Activated CD4-positive, alpha-beta T cell treated with anti-CD3 and anti-CD28 coated beads, Interleukin-2, amount 50 U/mL, for 4 hours (primary cell): Measurements from ENCODE around the gene TAS2R3.

ENCODE experiments used
- DNase-seq, 2 experiments: peaks; one replicate each; pipeline ENCODE4 v3.0.0-alpha.2; 2020

TAS2R3 gene

DNA sequence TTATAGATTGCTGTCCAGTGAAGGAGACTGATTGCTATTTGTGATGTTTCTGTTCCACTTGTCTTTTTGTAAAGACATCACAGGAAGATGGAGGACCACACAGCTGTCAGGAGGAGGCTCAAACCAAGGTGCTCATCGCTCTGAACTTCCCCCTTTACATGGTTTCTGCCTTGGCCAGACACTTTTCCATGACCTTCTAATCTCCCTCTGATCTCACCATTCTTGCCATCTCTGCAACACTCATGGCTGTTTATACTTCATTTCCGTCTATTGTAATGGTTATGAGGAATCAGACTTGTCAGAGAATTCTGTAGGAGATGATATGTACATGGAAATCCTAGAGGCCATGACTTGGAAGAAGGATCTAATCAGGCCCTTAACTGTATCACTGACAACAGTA is 24.4 kb downstream of the TAS2R3 start:
- DNase-seq = no peak

DNA sequence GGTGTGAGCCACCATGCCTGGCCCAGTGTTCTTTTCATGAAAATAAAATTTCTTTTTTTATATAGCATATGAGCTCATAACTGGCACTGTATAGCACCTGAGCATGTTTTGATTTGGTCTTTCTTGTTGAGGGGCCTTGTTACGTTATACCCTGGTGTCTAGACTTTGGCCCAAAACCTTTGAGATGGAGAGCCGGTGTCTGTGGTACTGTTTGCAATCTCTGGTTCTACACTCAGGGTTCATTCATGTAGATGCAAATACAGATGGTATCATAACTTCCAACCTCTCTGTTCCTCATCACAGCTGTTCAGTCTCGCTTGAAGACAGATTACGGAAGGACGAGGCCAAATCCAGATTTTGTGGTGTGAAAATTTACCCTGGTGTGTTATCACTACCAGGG is 26.0 kb downstream of the TAS2R3 start, which contains the start of gene TAS2R5:
TSS of gene TAS2R5 (plus strand) at position 301 of the 400 bp plus-strand sequence. CDS start 145 bp downstream, outside the sequence.
- no peak for DNase-seq

- no peak for DNase-seq
These were observed 28.6 kb downstream of the TAS2R3 start for GRCh38 chr7:141792526-141792925.
